Measurements from ENCODE around the gene LBHD2.

DNA sequence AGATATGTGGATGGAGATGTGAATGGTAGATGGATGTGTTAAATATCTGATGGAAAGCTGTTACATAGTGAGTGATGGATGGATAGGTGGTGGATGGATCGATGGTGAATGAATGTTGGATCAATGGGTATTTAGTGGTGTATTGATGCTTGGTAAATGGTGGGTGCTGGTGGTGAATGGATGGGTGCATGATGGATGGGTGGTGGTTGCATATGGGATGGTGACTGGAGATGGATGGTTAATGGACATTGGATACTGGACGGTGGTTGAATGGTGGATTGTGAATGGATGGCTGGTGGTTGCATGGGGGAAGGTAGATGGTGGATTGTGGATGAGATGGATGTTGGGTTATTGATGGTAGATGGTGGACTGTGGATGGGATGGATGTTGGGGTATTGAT, 2.1 kb upstream of the LBHD2 start:
- TF ChIP-seq, protein P1, sequence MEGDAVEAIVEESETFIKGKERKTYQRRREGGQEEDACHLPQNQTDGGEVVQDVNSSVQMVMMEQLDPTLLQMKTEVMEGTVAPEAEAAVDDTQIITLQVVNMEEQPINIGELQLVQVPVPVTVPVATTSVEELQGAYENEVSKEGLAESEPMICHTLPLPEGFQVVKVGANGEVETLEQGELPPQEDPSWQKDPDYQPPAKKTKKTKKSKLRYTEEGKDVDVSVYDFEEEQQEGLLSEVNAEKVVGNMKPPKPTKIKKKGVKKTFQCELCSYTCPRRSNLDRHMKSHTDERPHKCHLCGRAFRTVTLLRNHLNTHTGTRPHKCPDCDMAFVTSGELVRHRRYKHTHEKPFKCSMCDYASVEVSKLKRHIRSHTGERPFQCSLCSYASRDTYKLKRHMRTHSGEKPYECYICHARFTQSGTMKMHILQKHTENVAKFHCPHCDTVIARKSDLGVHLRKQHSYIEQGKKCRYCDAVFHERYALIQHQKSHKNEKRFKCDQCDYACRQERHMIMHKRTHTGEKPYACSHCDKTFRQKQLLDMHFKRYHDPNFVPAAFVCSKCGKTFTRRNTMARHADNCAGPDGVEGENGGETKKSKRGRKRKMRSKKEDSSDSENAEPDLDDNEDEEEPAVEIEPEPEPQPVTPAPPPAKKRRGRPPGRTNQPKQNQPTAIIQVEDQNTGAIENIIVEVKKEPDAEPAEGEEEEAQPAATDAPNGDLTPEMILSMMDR (IDR thresholded peaks at IDR 0.05 in 8 of 11, conservative IDR thresholded peaks at IDR 0.05 in 3 of 11) = no peak
- TF ChIP-seq POLR2AphosphoS5 (IDR thresholded peaks at IDR 0.05) = no peak
